Spinal cord (tissue), 10 donors: ENCODE results near the gene WASHC2C. TPM values are rescaled to one million over a fixed set of nuclear protein-coding genes. Genes with fewer than 3 reads are reported as not detected.
"Not testable (repeated sequence)": the region's sequence is repeated elsewhere in the genome, so short reads cannot be mapped to it uniquely, and the experiment has no call there.

ENCODE experiments used
- DNase-seq, 6 donors: peaks; one replicate each; pipeline versions ENCODE4 v3.0.0 to v3.0.0-alpha.2; 2013 to 2015; ENCODE audit warnings: low spot score in 6 of 6, low read depth in 4 of 6
- H3K27ac ChIP-seq: one replicate; pipeline ENCODE4 v1.5.1; 2013; ENCODE audit warnings: low read depth, low read length, control low read depth
- H3K27me3 ChIP-seq: one replicate; pipeline ENCODE4 v1.6.1; 2013; ENCODE audit warnings: low read length; ENCODE audit not compliant: control insufficient read depth, insufficient read depth
- H3K36me3 ChIP-seq: one replicate; pipeline ENCODE4 v1.6.1; 2013; ENCODE audit warnings: low read length; ENCODE audit not compliant: control insufficient read depth, insufficient read depth
- H3K4me1 ChIP-seq: one replicate; pipeline ENCODE4 v1.6.1; 2013; ENCODE audit warnings: low read length; ENCODE audit not compliant: control insufficient read depth, insufficient read depth
- H3K4me3 ChIP-seq: one replicate; pipeline ENCODE4 v1.5.1; 2013; ENCODE audit warnings: low read depth, low read length, control low read depth
- H3K9me3 ChIP-seq: one replicate; pipeline ENCODE4 v1.6.1; 2013; ENCODE audit warnings: low read length; ENCODE audit not compliant: control insufficient read depth, insufficient read depth
- WGBS: methylation state at CpG from one replicate; pipeline ENCODE4 v1.1.5; 2013; ENCODE audit warnings: missing lambda C conversion rate; ENCODE audit not compliant: insufficient coverage; 5-methylcytosine and 5-hydroxymethylcytosine counted together
- long read RNA-seq, 4 donors: transcript quantifications; one replicate each; lab custom pipeline, GENCODE V29; 2026
- polyA plus RNA-seq, 2 donors: library from polyadenylated mRNA; unstranded; fragments of 120-200 nt; gene quantifications; one replicate each; pipeline ENCODE4 v1.2.1, GENCODE V29; 2013; ENCODE audit not compliant: insufficient read length in 2 of 2
- total RNA-seq, 2 donors: library from RNA; depleted of rRNA in 1 of 2; stranded (reverse); fragments of 120-200 nt in 1 of 2; fragments of >200 nt in 1 of 2; gene quantifications; one replicate each; pipeline versions ENCODE4 v1.2.3 to v1.2.4, GENCODE V29; 2013 to 2014
- donor health status: healthy.

Gene WASHC2C, protein sequence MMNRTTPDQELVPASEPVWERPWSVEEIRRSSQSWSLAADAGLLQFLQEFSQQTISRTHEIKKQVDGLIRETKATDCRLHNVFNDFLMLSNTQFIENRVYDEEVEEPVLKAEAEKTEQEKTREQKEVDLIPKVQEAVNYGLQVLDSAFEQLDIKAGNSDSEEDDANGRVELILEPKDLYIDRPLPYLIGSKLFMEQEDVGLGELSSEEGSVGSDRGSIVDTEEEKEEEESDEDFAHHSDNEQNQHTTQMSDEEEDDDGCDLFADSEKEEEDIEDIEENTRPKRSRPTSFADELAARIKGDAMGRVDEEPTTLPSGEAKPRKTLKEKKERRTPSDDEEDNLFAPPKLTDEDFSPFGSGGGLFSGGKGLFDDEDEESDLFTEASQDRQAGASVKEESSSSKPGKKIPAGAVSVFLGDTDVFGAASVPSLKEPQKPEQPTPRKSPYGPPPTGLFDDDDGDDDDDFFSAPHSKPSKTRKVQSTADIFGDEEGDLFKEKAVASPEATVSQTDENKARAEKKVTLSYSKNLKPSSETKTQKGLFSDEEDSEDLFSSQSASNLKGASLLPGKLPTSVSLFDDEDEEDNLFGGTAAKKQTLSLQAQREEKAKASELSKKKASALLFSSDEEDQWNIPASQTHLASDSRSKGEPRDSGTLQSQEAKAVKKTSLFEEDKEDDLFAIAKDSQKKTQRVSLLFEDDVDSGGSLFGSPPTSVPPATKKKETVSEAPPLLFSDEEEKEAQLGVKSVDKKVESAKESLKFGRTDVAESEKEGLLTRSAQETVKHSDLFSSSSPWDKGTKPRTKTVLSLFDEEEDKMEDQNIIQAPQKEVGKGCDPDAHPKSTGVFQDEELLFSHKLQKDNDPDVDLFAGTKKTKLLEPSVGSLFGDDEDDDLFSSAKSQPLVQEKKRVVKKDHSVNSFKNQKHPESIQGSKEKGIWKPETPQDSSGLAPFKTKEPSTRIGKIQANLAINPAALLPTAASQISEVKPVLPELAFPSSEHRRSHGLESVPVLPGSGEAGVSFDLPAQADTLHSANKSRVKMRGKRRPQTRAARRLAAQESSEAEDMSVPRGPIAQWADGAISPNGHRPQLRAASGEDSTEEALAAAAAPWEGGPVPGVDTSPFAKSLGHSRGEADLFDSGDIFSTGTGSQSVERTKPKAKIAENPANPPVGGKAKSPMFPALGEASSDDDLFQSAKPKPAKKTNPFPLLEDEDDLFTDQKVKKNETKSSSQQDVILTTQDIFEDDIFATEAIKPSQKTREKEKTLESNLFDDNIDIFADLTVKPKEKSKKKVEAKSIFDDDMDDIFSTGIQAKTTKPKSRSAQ (N-terminal part only)
- total RNA-seq, result 10 to 100 TPM; 41.4 to 44.6 TPM
- 10 to 100 TPM; 41.7 to 44.4 TPM for polyA plus RNA-seq
- long read RNA-seq, donor 1, full-length matches to known transcripts, result 3 of 3 reads
- long read RNA-seq, donor 1, partial matches to known transcripts, result 0 of 3 reads
- long read RNA-seq, donor 1, other reads (novel, unspliced or antisense), result 0 of 3 reads
- long read RNA-seq, donor 2, result 0 reads
- long read RNA-seq, donor 3, partial matches to known transcripts, result 0 of 2 reads
- long read RNA-seq, donor 3, other reads (novel, unspliced or antisense), result 0 of 2 reads
- long read RNA-seq, donor 4, full-length matches to known transcripts, result 2 of 32 reads
- long read RNA-seq, donor 4, partial matches to known transcripts, result 30 of 32 reads
- long read RNA-seq, donor 4, other reads (novel, unspliced or antisense), result 0 of 32 reads

DNA sequence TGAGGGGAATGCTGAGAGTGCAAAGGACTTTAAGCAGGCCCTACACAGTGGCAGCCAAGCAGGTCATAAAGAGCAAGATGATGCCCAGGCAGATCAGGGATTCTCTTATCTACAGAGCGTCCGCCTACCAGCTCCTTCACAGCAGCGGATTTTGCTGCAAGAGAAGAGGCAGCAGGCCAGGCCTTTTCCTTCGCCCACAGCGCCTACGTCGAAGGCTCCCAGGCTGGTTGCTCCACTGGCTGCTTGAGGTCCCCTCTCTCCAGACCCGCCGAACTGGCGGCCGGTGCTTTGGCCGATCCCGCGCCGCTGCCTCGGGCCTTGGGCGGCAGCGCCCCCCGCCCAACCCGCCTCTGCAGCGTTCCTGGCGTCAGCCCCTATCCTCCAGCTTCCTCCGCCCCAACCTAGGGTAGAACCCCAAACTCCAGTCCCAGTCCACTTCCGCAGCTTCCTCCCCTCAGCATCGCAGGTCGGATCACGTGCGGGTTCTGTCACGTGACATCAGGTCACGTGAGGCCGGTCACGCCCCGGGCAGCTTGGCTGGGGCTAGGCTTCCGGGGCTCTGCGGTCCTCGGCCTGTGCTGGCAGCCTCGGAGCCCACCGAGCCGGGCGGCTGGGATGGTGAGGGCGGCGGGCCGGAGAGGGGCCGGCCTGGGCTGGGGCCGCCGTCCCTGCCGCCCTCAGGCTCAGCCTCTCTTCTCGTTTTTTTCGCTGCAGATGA lies at the start of gene WASHC2C:
Gene WASHC2C, plus strand, starts transcription at position 564 of the 718 bp plus-strand sequence. Its CDS starts 52 bp downstream, at position 616.
- not testable (repeated sequence) for H3K27me3 ChIP-seq
- WGBS, result 0% methylated on average over 48 of the region's 49 CpGs
- peak; percentile 22 to 95 (median 58) for DNase-seq

DNA sequence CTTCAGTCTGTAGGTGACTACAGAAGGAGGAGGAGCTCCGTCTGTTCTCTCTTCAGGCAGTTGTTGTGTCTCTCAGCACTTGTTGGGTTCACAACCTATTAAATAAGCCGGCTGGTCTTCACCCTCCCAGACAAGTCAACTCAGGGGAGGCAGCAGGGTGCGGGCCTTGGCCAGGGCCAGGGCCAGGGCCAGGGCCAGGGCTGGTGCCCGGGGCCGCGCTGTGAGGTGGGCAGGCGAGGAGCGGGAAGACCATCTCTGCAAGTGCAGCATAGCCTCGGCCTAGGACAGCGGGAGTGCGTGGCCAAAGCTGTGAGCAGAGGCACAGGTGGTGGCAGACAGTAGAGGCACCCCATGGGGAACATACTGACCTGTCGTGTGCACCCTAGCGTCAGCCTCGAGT lies 48.6 kb upstream of the WASHC2C start:
- H3K27me3 ChIP-seq, H3K27ac ChIP-seq, H3K4me1 ChIP-seq, H3K9me3 ChIP-seq, H3K36me3 ChIP-seq, DNase-seq, H3K4me3 ChIP-seq: not testable (repeated sequence)
- WGBS, result 88% methylated on average over 5 of the region's 14 CpGs

More for the DNA sequence above, at the start of gene WASHC2C:
- not testable (repeated sequence) for H3K4me1 ChIP-seq, H3K36me3 ChIP-seq, H3K9me3 ChIP-seq, H3K27ac ChIP-seq
- H3K4me3 ChIP-seq, result peak within 1 kb of the TSS; percentile 31

DNA sequence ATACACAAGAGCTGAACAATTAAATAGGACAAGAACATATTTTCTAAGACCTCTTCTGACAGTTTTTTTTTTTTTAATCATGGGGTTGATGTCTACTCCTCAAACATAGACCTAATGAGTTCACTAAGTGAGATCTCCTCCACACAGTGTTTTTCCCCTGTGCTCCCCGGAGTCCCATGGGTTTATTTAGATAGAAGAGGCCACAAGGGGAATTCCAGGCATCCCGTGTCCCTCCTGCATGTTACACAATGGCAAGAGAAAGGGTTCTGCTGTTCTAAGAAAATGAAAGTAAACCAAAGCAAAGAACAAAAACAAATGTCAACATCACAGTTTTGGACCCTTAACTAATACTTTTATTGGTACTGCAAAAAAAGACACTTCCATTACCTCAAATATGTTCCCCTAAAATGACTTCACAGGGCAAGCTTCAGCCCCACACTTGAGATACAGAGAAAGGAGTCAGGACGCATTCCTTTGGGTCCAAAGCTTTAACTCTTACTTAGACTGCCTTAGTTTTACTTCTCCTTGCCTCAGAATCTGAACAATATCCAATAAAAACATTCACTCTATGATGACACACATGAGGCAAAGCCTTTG lies 16.8 kb upstream of the WASHC2C start:
- not testable (repeated sequence) for DNase-seq, H3K4me1 ChIP-seq
- no CpG with 5 or more reads among the region's 3 CpGs for WGBS

DNA sequence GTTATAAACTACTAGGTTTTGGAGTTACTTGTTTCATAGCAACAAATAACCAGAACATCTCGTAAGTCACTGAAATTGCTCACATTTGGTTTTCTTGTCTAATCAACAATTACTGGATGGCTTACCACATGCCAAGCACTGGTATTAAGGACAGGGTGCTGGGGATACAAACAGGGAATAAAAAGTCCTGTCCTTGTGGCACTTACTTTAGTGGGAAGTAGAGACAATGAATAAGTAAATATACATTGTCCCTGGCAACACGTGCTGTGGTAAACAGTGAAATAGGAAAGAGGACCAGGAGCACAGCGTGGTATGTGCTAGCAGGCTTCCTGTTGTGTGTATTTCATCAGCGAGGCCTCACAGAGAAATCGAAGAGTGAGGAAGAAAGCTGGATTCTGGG lies 15.8 kb upstream of the WASHC2C start:
- not testable (repeated sequence) for H3K36me3 ChIP-seq, H3K27me3 ChIP-seq
- no CpG with 5 or more reads among the region's 5 CpGs for WGBS

More for the DNA sequence above, 16.8 kb upstream of the WASHC2C start:
- not testable (repeated sequence) for H3K9me3 ChIP-seq, H3K36me3 ChIP-seq, H3K27ac ChIP-seq, H3K4me3 ChIP-seq, H3K27me3 ChIP-seq

DNA sequence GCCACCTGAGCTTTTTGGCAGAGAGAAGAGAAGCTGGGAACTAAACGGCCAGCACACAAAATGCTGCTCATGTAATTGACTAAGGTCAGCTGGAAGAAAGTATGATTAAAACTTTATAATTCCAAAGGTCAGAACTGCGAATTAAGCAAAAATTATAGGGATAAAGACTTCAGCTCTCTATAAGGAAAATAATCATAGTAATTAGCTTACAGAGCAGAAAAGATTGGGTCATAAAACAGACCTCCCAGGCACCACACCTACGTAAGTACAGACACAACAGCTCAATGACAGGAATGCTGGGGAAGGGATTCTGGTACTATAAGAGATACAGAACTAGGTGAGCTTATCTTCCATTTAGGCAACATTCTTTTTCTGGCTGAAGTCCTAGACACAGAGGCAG lies 10.0 kb upstream of the WASHC2C start:
- not testable (repeated sequence) for H3K9me3 ChIP-seq, H3K27me3 ChIP-seq, H3K27ac ChIP-seq, H3K4me1 ChIP-seq, DNase-seq, H3K4me3 ChIP-seq, H3K36me3 ChIP-seq
- no CpG with 5 or more reads among the region's 3 CpGs for WGBS

More for the DNA sequence above, 15.8 kb upstream of the WASHC2C start:
- not testable (repeated sequence) for H3K9me3 ChIP-seq, H3K4me3 ChIP-seq, DNase-seq, H3K4me1 ChIP-seq, H3K27ac ChIP-seq

DNA sequence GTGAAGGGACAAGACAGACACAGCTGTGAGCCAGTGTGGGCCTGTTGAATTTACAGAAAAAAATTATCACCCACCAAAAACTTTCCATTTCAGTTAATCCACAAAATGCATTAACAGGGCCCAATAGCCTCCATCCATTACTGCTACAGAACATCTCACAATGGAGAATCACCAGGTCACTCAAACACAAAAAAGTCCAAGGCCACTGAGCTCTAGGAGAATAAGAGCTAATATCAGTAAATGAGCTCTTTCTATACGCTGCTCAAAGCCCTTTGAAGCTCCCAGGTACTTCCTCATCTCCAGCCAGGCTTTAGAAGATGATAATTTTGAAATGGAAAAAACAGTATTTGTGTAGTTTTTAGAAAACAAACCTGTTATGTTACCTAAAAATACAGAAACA lies 9.4 kb upstream of the WASHC2C start:
- not testable (repeated sequence) for H3K27ac ChIP-seq, DNase-seq
- no CpG with 5 or more reads among the region's 1 CpG for WGBS

DNA sequence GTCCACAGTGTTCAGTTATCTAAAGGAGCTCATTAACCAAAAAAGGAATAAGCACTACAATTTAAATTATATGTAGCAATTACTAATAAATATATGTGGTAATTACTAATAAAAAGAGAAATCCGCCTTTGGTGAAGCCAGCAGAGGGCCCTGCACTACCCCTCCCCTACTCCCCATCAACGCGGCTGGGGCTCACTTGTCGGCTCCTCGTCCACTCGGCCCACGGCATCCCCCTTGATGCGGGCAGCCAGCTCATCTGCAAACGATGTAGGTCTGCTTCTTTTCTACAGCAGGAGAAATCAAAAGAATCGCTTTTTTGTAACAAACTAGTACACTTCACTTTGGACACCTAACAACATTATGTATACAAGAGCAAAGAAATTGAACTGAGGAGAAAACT lies 5.6 kb upstream of the WASHC2C start:
- WGBS, result no CpG with 5 or more reads among the region's 10 CpGs
- H3K36me3 ChIP-seq, H3K27ac ChIP-seq, H3K4me1 ChIP-seq, H3K27me3 ChIP-seq, H3K4me3 ChIP-seq, H3K9me3 ChIP-seq, DNase-seq: not testable (repeated sequence)

More for the DNA sequence above, 9.4 kb upstream of the WASHC2C start:
- not testable (repeated sequence) for H3K4me3 ChIP-seq, H3K4me1 ChIP-seq, H3K27me3 ChIP-seq, H3K9me3 ChIP-seq, H3K36me3 ChIP-seq

DNA sequence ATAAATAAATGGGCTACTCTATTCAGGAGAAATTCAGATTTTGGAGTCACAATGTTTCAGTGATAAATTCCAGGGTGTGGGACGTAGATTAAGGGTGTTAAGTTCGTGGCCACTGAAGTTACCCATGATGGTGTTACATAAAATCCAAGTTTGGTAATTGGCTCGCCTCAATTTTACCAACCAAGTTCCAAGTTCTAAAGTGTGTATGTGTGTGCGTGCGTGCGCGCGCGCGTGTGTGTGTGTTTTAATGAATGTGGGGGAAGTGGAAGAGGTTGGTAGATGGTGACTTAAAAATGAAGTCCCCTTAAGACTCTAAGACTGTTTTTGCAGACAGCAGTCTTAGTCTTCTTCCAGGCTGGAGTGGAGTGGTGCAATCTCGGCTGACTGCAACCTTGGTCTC lies 3.2 kb upstream of the WASHC2C start:
- H3K4me3 ChIP-seq, H3K4me1 ChIP-seq, H3K27me3 ChIP-seq, H3K9me3 ChIP-seq, DNase-seq, H3K27ac ChIP-seq, H3K36me3 ChIP-seq: not testable (repeated sequence)
- WGBS, result no CpG with 5 or more reads among the region's 11 CpGs
